MM.1S (cell line): Measurements from ENCODE around the gene CDK5RAP2.

Source experiments
- DNase-seq: peaks from one replicate; pipeline ENCODE4 v3.0.0-alpha.2; 2015
- H2AFZ ChIP-seq: fragments of 300-600 bp; sonication (generic); 2 replicates; pipeline ENCODE4 v1.6.0; 2016; ENCODE audit warnings: antibody characterized with exemption, low read length
- H3F3A ChIP-seq: fragments of 300-600 bp; sonication (generic); 2 replicates; pipeline ENCODE4 v1.6.1; 2016; ENCODE audit warnings: mild to moderate bottlenecking, antibody characterized with exemption, low read length, moderate library complexity, mixed read lengths; ENCODE audit not compliant: insufficient read depth
- H3K27ac ChIP-seq: fragments of 300-600 bp; sonication (generic); 2 replicates; pipeline ENCODE4 v1.5.1; 2016; ENCODE audit warnings: mild to moderate bottlenecking, low read length
- H3K27me3 ChIP-seq: fragments of 300-600 bp; sonication (generic); replicated peaks from 2 replicates; pipeline ENCODE4 v1.6.0; 2016; ENCODE audit warnings: low read length; ENCODE audit not compliant: insufficient read depth
- H3K36me3 ChIP-seq: fragments of 300-600 bp; sonication (generic); replicated peaks from 2 replicates; pipeline ENCODE4 v1.6.1; 2016; ENCODE audit warnings: mild to moderate bottlenecking, low read length, mixed read lengths; ENCODE audit not compliant: insufficient read depth
- H3K4me1 ChIP-seq: fragments of 300-600 bp; sonication (generic); 2 replicates; pipeline ENCODE4 v1.6.1; 2016; ENCODE audit warnings: low read length, mixed read lengths
- H3K4me2 ChIP-seq: fragments of 300-600 bp; sonication (generic); 2 replicates; pipeline ENCODE4 v1.6.0; 2016; ENCODE audit warnings: low read depth, low read length
- H3K4me3 ChIP-seq: fragments of 300-600 bp; sonication (generic); 2 replicates; pipeline ENCODE4 v1.5.1; 2016; ENCODE audit warnings: low read length, mixed read lengths
- H3K79me2 ChIP-seq: fragments of 300-600 bp; sonication (generic); 2 replicates; pipeline ENCODE4 v1.6.1; 2016; ENCODE audit warnings: mixed run types, low read length, mixed read lengths
- H3K9ac ChIP-seq: fragments of 300-600 bp; sonication (generic); 2 replicates; pipeline ENCODE4 v1.6.1; 2016; ENCODE audit warnings: low read length, mixed read lengths
- H3K9me2 ChIP-seq: fragments of 300-600 bp; sonication (generic); replicated peaks from 2 replicates; pipeline ENCODE4 v1.6.1; 2016; ENCODE audit warnings: mild to moderate bottlenecking, low read length, mixed read lengths; ENCODE audit not compliant: insufficient read depth
- H3K9me3 ChIP-seq: fragments of 300-600 bp; sonication (generic); replicated peaks from 2 replicates; pipeline ENCODE4 v1.6.1; 2016; ENCODE audit warnings: mild to moderate bottlenecking, low read length, mixed read lengths; ENCODE audit not compliant: insufficient read depth
- H4K20me1 ChIP-seq: fragments of 300-600 bp; sonication (generic); 2 replicates; pipeline ENCODE4 v1.6.1; 2016; ENCODE audit warnings: mild to moderate bottlenecking, low read length, moderate library complexity, mixed read lengths; ENCODE audit not compliant: insufficient read depth
- EZH2 ChIP-seq: fragments of 300-600 bp; sonication (generic); optimal IDR thresholded peaks from 2 replicates; pipeline ENCODE3; 2017; ENCODE audit warnings: low read depth, mild to moderate bottlenecking, antibody characterized with exemption, low read length, mixed read lengths
- EZH2phosphoT487 ChIP-seq: fragments of 300-600 bp; sonication (generic); IDR thresholded peaks from 2 replicates; pipeline ENCODE4 v1.6.1; 2018; ENCODE audit warnings: antibody characterized with exemption, low read length
- TF ChIP-seq, protein P1 (sequence below): fragments of 300-600 bp; sonication (generic); IDR thresholded peaks from 2 replicates; pipeline ENCODE4 v1.5.1; 2016; ENCODE audit warnings: antibody characterized with exemption, low read length, mixed read lengths

CDK5RAP2 gene

DNA sequence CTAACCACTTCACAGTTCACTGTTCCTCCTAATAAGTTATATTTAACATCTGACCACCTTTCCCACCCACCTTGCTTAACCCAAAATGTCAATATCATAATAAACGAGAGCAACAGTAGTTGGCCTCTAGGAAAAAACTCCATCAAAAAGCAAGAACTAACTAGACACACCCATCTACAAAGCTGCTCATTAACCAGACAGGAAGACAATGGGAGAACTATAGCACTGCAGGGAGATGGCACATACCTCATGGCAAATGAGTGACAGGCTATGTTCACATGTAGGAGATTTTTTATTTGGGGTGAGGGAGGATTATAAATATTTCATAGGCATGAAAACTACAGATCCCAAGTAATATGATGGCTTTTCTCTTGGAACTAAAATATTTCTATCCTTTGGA lies 23.6 kb upstream of the CDK5RAP2 start:
- Histone ChIP-seq H3K4me3 (no peak overlapping the region), H3K36me3 (no peaks in the 10 kb centered on the region), H3K4me1 (0 out of 2 replicates have a peak, but pooled peaks cover 4% of the 10 kb centered on the region), H3K27me3 (no peaks in the 10 kb centered on the region), H3K27ac (no peak overlapping the region), H3K9ac (no peak overlapping the region), H3K79me2 (no peaks in the 10 kb centered on the region), H3K9me2 (no peaks in the 10 kb centered on the region), H3K4me2 (no peak overlapping the region), H2AFZ (no peak overlapping the region), H3K9me3 (no peaks in the 10 kb centered on the region), H4K20me1 (no peaks in the 10 kb centered on the region), H3F3A (no peaks in the 10 kb centered on the region)
- TF ChIP-seq, protein P1, sequence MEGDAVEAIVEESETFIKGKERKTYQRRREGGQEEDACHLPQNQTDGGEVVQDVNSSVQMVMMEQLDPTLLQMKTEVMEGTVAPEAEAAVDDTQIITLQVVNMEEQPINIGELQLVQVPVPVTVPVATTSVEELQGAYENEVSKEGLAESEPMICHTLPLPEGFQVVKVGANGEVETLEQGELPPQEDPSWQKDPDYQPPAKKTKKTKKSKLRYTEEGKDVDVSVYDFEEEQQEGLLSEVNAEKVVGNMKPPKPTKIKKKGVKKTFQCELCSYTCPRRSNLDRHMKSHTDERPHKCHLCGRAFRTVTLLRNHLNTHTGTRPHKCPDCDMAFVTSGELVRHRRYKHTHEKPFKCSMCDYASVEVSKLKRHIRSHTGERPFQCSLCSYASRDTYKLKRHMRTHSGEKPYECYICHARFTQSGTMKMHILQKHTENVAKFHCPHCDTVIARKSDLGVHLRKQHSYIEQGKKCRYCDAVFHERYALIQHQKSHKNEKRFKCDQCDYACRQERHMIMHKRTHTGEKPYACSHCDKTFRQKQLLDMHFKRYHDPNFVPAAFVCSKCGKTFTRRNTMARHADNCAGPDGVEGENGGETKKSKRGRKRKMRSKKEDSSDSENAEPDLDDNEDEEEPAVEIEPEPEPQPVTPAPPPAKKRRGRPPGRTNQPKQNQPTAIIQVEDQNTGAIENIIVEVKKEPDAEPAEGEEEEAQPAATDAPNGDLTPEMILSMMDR = no peak
- no peak for TF ChIP-seq EZH2
- no peak for TF ChIP-seq EZH2phosphoT487
- DNase-seq = no peak

GRCh38 chr9:120603010-120603409 lies 23.0 kb upstream of the CDK5RAP2 start:
- Histone ChIP-seq H3K79me2 (no peaks in the 10 kb centered on the region), H3K9me2 (no peaks in the 10 kb centered on the region), H4K20me1 (no peaks in the 10 kb centered on the region), H3K4me2 (no peak overlapping the region), H2AFZ (no peak overlapping the region), H3K9ac (no peak overlapping the region), H3K36me3 (no peaks in the 10 kb centered on the region), H3F3A (no peaks in the 10 kb centered on the region), H3K4me1 (0 out of 2 replicates have a peak, but pooled peaks cover 4% of the 10 kb centered on the region), H3K9me3 (no peaks in the 10 kb centered on the region), H3K4me3 (no peak overlapping the region), H3K27ac (no peak overlapping the region), H3K27me3 (no peaks in the 10 kb centered on the region)
- TF ChIP-seq EZH2 = no peak
- TF ChIP-seq, protein P1 = no peak
- no peak for TF ChIP-seq EZH2phosphoT487
- DNase-seq = no peak

DNA sequence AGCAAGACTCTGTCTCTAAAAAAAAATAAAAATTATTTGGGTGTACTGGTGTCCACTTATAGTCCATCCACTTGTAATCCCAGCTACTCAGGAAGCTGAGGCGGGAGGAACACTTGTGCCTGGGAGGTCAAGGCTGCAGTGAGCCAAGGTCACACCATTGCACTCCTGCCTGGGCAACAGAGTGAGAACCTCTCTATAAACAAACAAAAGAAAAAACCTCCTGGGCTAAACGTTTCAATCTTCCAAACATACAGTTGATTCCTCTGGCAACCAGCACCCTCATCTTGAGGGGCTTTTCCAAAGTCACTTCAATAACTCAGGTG lies 13.9 kb upstream of the CDK5RAP2 start:
- Histone ChIP-seq H3K36me3 (no peaks in the 10 kb centered on the region), H4K20me1 (no peaks in the 10 kb centered on the region), H3K4me3 (no peak overlapping the region), H3K9me3 (no peaks in the 10 kb centered on the region), H3F3A (no peaks in the 10 kb centered on the region), H3K79me2 (no peaks in the 10 kb centered on the region), H2AFZ (no peak overlapping the region), H3K4me1 (no peaks in the 10 kb centered on the region), H3K27ac (no peak overlapping the region), H3K27me3 (no peaks in the 10 kb centered on the region), H3K9me2 (no peaks in the 10 kb centered on the region), H3K4me2 (no peak overlapping the region), H3K9ac (no peak overlapping the region)
- DNase-seq = no peak
- TF ChIP-seq EZH2 (no peak), EZH2phosphoT487 (no peak)
- TF ChIP-seq, protein P1 = no peak
